ENCODE data around the gene EEFSEC. TPM values are rescaled to one million over a fixed set of nuclear protein-coding genes. Genes with fewer than 3 reads are reported as not detected.

EEFSEC gene
- total and polyA plus RNA-seq, 2 of the 8 experiments (the other 6 are each of a cell fraction or from before 2014, with no cell fraction given): 13.1 to 19.8 TPM

- H4K5ac ChIP-seq (ENCODE audit: insufficient read length, low read depth, low read length): no peak overlapping the region
- POLR2A ChIA-PET (ENCODE audit: partially characterized antibody): no interaction called here
These were observed 45.8 kb downstream of the EEFSEC start for GRCh38 chr3:128199110-128199509.

More at GRCh38 chr3:128199110-128199509, 45.8 kb downstream of the EEFSEC start:
- H2BK20ac ChIP-seq (ENCODE audit: low read length): no peak overlapping the region
- H2BK15ac ChIP-seq (ENCODE audit: low read length): no peak overlapping the region
- 96% methylated on average over 1 of the region's 1 CpG; no CpG with 5 or more reads in 1 of the 2 experiments for WGBS, 2 experiments (ENCODE audit: extremely low coverage in 1 of 2, insufficient coverage in 1 of 2, insufficient read length in 1 of 2, insufficient replicate concordance in 2 of 2, low coverage in 1 of 2, low lambda C conversion rate in 2 of 2, missing lambda C conversion rate in 1 of 2)
- no peak for TF ChIP-seq ZNF274 (IDR thresholded peaks at IDR 0.05; ENCODE audit: borderline replicate concordance, extremely low read depth, low read length)
- no peaks in the 10 kb centered on the region for H3K9me3 ChIP-seq (ENCODE audit: insufficient read depth in 2 of 2, low read depth in 1 of 2, low read length in 1 of 2)
- H2AFZ ChIP-seq (ENCODE audit: low read length): no peak overlapping the region
- no peak overlapping the region for H2BK120ac ChIP-seq (replicated peaks; ENCODE audit: low read depth, low read length)
- FAIRE-seq (no peak), DNase-seq (ENCODE audit: low read depth in 1 of 2, low spot score in 2 of 2) (no peak)
- no peak overlapping the region for H3K56ac ChIP-seq (replicated peaks; ENCODE audit: insufficient read length, low read depth, low read length)
- no peak overlapping the region for H3K14ac ChIP-seq (ENCODE audit: insufficient read length)
- H3K4ac ChIP-seq (replicated peaks; ENCODE audit: insufficient read length, low read depth, low read length): no peak overlapping the region
- H3K27me3 ChIP-seq (replicated peaks in 1 of 4; ENCODE audit: control insufficient read depth in 3 of 4, extremely low read depth in 1 of 4, insufficient read depth in 3 of 4, low read length in 3 of 4): no peaks in the 10 kb centered on the region; a peak in 1 of 7 replicates
- no peak overlapping the region for H3K4me2 ChIP-seq (ENCODE audit: insufficient read depth in 1 of 2, low read depth in 2 of 2, low read length in 2 of 2)
- H3K23me2 ChIP-seq (ENCODE audit: low read depth, low read length): no peaks in the 10 kb centered on the region
- CTCF ChIA-PET (ENCODE audit: partially characterized antibody): no interaction called here
- H3K79me1 ChIP-seq (ENCODE audit: low read depth, low read length): no peaks in the 10 kb centered on the region
- no peak overlapping the region for H4K91ac ChIP-seq (replicated peaks; ENCODE audit: insufficient read length, low read length)
- H2AK5ac ChIP-seq (ENCODE audit: low read depth, low read length): no peak overlapping the region
- no peak overlapping the region for H3K4me3 ChIP-seq (ENCODE audit: extremely low read depth in 1 of 4, insufficient read depth in 2 of 4, low read depth in 3 of 4, low read length in 4 of 4)
- H3K79me2 ChIP-seq (ENCODE audit: control insufficient read depth in 1 of 2, insufficient read depth in 2 of 2, low read length in 2 of 2): no peaks in the 10 kb centered on the region
- no peak overlapping the region for H2BK5ac ChIP-seq (ENCODE audit: low read depth, low read length)
- H3K18ac ChIP-seq (ENCODE audit: extremely low read depth, low read length): no peak overlapping the region
- H3K4me1 ChIP-seq (replicated peaks in 1 of 4; ENCODE audit: control insufficient read depth in 3 of 4, insufficient read depth in 4 of 4, low read length in 3 of 4): peaks cover 0 to 8% (median 3%) of the 10 kb centered on the region in 4 experiments; a peak in 6 of 7 replicates
- H4K8ac ChIP-seq (ENCODE audit: extremely low read depth, insufficient read depth, low read length): no peak overlapping the region
- no peak overlapping the region for H2BK12ac ChIP-seq (ENCODE audit: low read depth, low read length)
- no peak overlapping the region for H3K23ac ChIP-seq (ENCODE audit: insufficient read length)
- no peaks in the 10 kb centered on the region for H3K36me3 ChIP-seq (ENCODE audit: control insufficient read depth in 2 of 4, insufficient read depth in 4 of 4, low read length in 3 of 4)
- no peaks in the 10 kb centered on the region for H4K20me1 ChIP-seq (replicated peaks in 1 of 2; ENCODE audit: control insufficient read depth in 1 of 2, insufficient read depth in 2 of 2, low read length in 2 of 2)
- no peak overlapping the region for H3K27ac ChIP-seq (ENCODE audit: low read depth, low read length)
- H3K9ac ChIP-seq (replicated peaks in 1 of 4; ENCODE audit: extremely low read depth in 1 of 4, low read depth in 3 of 4, low read length in 3 of 4): no peak overlapping the region
